SIG-M5 treated with dmso at 0.1 percent for 504 hours (cell line): ENCODE results near the gene PLK2.

ENCODE experiments used
- DNase-seq: peaks from one replicate; lab custom pipeline; 2025; ENCODE audit not compliant: unreplicated experiment; lab: John Stamatoyannopoulos, UW

PLK2 gene

GRCh38 chr5:58481066-58481676 is 21.3 kb upstream of the PLK2 start:
- no peak for DNase-seq

GRCh38 chr5:58477760-58478376 is 18.0 kb upstream of the PLK2 start:
- DNase-seq = peak; percentile 17

GRCh38 chr5:58475404-58475803 is 15.5 kb upstream of the PLK2 start:
- no peak for DNase-seq

GRCh38 chr5:58469896-58470295 is 10.0 kb upstream of the PLK2 start:
- DNase-seq = peak; percentile 71

- DNase-seq = peak; percentile 89
Measured at GRCh38 chr5:58466939-58467338, 7.1 kb upstream of the PLK2 start.

GRCh38 chr5:58462623-58463230 is 2.8 kb upstream of the PLK2 start:
- DNase-seq = peak; percentile 81

GRCh38 chr5:58462154-58462553 is 2.3 kb upstream of the PLK2 start:
- peak; percentile 98 for DNase-seq

GRCh38 chr5:58460732-58461286 is 923 bp upstream of the PLK2 start:
- peak; percentile 93 for DNase-seq

- DNase-seq = peak; percentile 48
Measured at GRCh38 chr5:58459146-58460001, 512 bp downstream of the PLK2 start.

- no peak for DNase-seq
Measured at GRCh38 chr5:58458743-58459145, 1.1 kb downstream of the PLK2 start.

GRCh38 chr5:58458141-58458742 is 1.6 kb downstream of the PLK2 start:
- no peak for DNase-seq

- no peak for DNase-seq
Measured at GRCh38 chr5:58457050-58457449, 2.8 kb downstream of the PLK2 start.

GRCh38 chr5:58456486-58456885 is 3.4 kb downstream of the PLK2 start:
- DNase-seq = no peak

GRCh38 chr5:58456026-58456425 is 3.9 kb downstream of the PLK2 start:
- no peak for DNase-seq

- DNase-seq = no peak
Measured at GRCh38 chr5:58455480-58455879, 4.4 kb downstream of the PLK2 start.

- no peak for DNase-seq
Measured at GRCh38 chr5:58455066-58455465, 4.8 kb downstream of the PLK2 start.

GRCh38 chr5:58454025-58454424 is 5.9 kb downstream of the PLK2 start:
- no peak for DNase-seq

GRCh38 chr5:58453306-58453705 is 6.6 kb downstream of the PLK2 start:
- DNase-seq = no peak

- DNase-seq = no peak
Measured at GRCh38 chr5:58452566-58453258, 7.2 kb downstream of the PLK2 start.
